GM18519 (cell line): ENCODE data around the gene SPIRE2.
"Not testable (repeated sequence)": the region's sequence is repeated elsewhere in the genome, so short reads cannot be mapped to it uniquely, and the experiment has no call there.

ENCODE experiments used
- ATAC-seq: cut with Tn5 transposase; IDR thresholded peaks from one replicate; pipeline ENCODE4 v1.9.1; 2021; ENCODE audit warnings: mild to moderate bottlenecking, moderate library complexity; ENCODE audit not compliant: unreplicated experiment, low FRiP score

Gene SPIRE2

GRCh38 chr16:89863741-89864526 is 35.7 kb downstream of the SPIRE2 start:
- ATAC-seq = no peak

- no peak for ATAC-seq
Observed at GRCh38 chr16:89864527-89864820, 36.2 kb downstream of the SPIRE2 start.

DNA sequence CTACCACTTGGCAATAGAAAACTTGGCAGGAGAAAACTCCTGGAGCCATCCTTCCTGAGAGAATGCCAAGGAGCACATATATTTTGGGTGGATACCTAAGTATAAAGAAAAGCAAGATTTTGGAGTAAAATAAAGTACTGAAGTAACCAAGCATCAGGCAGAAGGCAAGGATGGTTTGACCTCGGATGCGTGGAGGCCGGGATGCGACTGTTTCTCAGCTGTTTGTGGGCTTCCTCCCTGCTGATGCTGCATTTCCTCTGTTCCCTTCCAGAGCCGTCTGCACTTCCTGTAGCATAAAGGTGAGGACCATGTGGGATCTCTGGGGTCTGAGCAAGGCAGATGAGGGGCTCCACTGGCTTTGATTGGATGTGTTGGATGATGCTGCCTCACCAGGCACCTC is 39.6 kb downstream of the SPIRE2 start:
- no peak for ATAC-seq

DNA sequence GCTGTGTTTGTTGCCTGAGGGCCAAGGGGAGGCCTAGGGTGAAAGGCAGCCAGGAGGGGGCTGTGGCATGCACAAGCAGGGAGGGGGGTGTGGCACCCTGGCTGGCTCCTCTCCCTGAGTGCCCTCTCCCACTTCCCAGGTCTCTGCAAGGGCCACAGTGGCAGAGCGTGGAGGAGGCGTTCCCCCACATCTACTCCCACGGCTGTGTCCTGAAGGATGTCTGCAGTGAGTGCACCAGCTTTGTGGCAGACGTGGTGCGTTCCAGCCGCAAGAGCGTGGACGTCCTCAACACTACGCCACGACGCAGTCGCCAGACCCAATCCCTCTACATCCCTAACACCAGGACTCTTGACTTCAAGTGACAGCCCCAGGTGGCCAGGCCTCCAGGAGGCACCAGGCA is 41.6 kb downstream of the SPIRE2 start:
- ATAC-seq = no peak

GRCh38 chr16:89870440-89870839 is 42.2 kb downstream of the SPIRE2 start:
- ATAC-seq = no peak

GRCh38 chr16:89871895-89872294 is 43.6 kb downstream of the SPIRE2 start:
- no peak for ATAC-seq

DNA sequence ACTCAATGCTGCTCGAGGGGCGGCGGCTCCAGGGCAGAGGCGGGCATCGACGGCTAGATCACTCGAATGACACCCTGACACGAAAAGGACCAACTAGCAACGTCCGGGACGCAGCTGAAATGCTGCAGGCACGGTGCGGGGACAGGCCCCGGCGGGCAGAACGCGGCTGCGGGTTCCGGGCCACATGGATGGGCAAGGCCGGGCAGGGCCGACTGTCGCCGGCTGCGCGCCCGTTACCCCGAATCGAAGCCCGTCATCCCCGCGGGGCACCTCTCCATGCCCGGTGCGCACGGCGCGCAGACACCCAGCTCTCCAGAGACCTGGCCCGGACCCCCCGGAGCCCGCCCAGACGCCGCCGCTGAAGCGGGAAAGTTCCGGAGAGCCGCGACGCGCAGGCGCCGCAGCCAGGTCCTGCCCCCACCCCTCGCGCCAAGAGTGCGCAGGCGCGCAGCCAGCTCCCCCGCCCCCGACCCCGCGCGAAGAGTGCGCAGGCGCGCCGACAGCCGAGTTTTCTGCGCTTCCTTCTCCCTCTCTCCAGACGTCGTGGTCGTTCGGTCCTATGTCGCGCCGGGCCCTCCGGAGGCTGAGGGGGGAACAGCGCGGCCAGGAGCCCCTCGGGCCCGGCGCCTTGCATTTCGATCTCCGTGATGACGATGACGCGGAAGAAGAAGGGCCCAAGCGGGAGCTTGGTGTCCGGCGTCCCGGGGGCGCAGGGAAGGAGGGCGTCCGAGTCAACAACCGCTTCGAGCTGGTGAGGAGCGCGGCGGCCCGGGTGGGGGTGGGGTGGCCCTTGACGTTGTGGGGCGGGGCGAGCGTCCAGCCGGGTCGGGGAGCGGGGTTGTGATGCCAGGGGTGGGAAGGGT is 45.1 kb downstream of the SPIRE2 start, which contains the start of gene TCF25:
Gene TCF25, plus strand, starts transcription at position 484 of the 863 bp plus-strand sequence. Its CDS starts 76 bp downstream, at position 560.
- peak; percentile 27 for ATAC-seq

GRCh38 chr16:89873972-89874689 is 45.9 kb downstream of the SPIRE2 start:
- peak; percentile 54 for ATAC-seq

GRCh38 chr16:89879123-89879522 is 50.8 kb downstream of the SPIRE2 start:
- ATAC-seq = not testable (repeated sequence)

DNA sequence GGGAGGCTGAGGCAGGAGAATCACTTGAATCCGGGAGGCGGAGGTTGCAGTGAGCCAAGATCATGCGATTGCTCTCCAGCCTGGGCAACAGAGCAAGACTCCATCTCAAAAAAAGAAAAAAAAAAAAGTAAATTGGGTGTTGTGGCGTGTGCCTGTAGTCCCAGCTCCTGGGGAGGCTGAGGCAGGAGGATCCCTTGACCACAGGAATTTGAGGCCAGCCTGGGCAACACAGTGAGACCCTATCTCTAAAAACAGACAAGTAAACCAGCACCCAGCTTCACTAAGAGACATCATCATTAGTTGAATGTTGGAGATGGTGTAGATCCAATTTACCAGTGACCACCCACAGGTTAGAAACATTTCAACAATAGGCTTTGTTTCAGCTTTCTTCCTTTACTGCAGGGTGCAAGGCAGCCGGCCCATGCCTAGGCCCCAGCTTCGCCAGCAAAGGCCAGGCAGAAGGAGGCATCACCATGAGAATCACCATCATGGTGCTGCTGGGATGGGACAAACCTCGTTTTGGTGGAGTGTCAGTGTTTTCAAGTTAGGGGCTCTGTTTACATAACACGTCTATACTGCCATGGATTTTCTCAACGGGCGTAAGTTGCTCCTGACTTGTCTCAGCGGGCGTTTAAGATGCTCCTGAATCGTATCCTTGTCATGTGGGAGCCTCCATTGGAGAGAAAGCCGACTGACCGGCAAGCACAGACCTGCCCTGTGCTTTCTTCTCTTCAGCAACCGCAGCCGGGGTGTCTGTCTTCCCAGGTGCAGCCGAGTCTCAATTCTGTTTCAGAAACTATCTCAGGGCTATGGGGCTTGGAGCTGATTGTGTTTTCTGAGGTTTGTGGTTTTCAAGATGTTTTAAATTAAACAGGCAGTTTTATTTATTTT is 52.4 kb downstream of the SPIRE2 start:
- no peak for ATAC-seq

- no peak for ATAC-seq
Observed at GRCh38 chr16:89881368-89881730, 53.1 kb downstream of the SPIRE2 start.

DNA sequence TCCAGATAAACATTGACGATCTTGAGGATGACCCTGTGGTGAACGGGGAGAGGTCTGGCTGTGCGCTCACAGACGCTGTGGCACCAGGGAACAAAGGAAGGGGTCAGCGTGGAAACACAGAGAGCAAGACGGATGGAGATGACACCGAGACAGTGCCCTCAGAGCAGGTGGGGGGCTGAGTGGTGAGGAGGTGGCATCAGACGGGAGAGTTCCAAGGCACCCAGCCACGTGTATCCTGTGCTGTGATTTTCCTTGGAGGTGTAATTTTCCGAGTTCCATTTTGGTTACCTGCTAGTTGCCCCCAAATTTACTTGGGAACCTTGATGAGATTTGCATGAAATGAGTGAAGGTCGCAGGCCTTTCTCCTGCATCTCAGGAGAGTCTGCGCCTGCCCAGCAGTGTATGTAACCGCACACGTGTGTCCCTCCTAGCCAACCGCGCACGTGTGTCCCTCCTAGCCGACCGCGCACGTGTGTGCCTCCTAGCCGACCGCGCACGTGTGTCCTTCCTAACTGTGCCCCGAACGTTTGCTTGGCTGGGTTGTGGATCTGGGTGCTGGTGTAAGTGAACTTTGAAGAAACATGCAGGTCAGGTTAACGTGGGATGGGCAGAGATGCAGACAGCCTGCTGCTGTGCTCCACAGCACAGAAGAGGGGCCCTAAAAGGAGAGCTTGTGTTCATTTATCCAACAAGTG is 55.2 kb downstream of the SPIRE2 start:
- ATAC-seq = no peak

DNA sequence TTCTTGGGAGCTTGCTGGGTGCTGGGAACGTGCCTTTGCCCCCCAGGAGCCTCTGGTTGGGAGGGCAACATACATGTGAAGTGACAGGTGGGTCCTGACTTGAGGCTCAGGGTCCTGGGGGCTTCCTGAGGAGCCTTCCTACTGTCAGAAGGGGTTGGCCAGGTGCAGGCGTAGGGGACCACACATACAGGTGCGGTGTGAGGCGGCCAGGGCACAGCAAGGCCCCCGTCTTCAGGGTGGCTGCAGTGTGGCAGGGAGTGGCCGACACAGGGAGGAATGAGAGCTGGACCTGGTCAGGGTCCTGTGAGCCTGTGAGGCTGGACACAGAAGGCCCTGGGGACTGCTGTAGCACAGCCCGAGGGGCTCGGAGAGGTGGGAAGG is 55.8 kb downstream of the SPIRE2 start:
- ATAC-seq = no peak

DNA sequence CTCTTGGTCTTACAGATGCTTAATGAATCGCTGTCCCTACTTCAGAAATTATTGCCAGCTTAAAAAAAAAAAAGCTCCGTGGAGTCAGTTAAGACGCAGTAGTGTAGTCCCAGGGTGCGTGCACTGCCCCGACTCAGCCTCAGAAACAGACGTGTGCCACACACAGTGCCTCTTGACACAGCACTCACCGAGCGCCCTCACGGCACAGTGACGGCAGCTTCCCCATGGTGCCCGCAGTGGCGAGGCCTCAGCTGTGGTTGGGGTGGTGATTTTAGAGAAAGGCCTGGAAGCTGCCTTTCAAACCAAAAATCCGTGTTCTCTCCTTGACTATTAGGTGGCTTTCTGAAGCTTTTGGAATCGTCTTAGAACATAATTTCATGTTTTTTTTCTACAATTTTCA is 59.0 kb downstream of the SPIRE2 start:
- no peak for ATAC-seq

DNA sequence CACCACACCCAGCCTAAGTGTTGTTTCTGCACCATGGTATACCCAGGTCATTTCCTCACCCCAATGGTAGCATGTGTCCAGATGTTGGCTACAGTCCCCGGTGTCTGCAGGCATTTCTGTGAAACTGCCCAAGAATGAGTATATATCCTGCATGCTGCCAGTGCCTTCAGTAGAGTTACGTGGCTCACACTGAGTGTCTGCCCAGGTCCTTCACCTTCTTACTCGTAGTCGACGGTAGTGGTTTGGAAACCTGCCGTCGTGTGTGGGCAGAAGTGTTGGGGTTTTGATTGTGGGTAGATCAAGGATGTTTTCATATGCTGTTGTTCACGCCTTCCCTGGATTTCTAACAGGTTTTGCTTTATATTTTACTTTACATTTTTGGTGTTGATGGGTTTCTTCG is 61.9 kb downstream of the SPIRE2 start:
- ATAC-seq = no peak

GRCh38 chr16:89890886-89891657 is 62.8 kb downstream of the SPIRE2 start:
- ATAC-seq = no peak

GRCh38 chr16:89892055-89892630 is 63.9 kb downstream of the SPIRE2 start:
- ATAC-seq = no peak

DNA sequence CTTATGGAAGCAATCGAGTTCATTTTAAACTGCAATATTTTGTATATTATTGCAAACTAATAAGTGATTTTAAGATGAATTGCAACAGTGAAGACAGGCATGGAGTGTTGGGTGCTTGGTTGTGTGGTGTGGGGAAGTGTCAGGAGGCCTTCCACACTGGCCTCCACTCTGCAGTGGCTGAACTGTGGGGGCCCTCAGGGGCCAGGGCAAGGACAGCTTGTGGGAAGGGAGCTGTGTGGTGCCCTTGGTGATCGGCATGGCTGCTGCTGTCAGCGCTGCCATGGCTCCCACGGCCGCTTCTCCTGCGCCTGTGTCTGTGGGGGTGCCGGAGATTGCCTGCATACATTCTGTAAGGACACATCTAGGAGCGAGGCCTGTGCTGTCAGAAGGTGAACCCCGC is 64.4 kb downstream of the SPIRE2 start:
- no peak for ATAC-seq
